Measurements from ENCODE around the gene KRTAP24-1.

DNA sequence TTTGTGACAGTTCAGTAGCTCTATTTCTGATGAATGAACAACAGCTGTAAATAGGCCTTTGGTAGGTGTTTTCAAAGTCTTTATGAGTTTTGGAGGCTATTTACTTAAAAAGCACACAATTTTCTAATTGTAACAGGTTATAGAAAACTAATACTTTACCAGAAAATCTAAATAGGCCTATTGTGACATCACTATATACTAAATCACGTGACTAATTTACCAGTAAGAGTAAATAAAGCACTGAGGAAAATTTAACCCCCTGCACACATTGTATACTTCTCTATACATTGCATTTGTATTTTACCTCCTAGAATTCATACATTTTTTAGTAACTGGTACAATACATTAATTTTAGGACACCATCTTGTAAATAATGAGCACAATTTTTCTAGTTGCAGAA is 22.4 kb upstream of the KRTAP24-1 start:
- TF ChIP-seq, protein P1, sequence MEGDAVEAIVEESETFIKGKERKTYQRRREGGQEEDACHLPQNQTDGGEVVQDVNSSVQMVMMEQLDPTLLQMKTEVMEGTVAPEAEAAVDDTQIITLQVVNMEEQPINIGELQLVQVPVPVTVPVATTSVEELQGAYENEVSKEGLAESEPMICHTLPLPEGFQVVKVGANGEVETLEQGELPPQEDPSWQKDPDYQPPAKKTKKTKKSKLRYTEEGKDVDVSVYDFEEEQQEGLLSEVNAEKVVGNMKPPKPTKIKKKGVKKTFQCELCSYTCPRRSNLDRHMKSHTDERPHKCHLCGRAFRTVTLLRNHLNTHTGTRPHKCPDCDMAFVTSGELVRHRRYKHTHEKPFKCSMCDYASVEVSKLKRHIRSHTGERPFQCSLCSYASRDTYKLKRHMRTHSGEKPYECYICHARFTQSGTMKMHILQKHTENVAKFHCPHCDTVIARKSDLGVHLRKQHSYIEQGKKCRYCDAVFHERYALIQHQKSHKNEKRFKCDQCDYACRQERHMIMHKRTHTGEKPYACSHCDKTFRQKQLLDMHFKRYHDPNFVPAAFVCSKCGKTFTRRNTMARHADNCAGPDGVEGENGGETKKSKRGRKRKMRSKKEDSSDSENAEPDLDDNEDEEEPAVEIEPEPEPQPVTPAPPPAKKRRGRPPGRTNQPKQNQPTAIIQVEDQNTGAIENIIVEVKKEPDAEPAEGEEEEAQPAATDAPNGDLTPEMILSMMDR (IDR thresholded peaks at IDR 0.05): no peak
- TF ChIP-seq POLR2A (IDR thresholded peaks at IDR 0.05): no peak

Data from testis (tissue), 2 donors.